NCI-H226 (cell line): ENCODE measurements around the gene BGN.
A peak's percentile ranks its signal among the peaks of the same experiment; 100 is the strongest.

Experiments
- DNase-seq: peaks from one replicate; pipeline ENCODE4 v3.0.0-alpha.2; 2015

BGN gene

GRCh38 chrX:153533091-153533490, 38.3 kb downstream of the BGN start:
- DNase-seq: no peak

GRCh38 chrX:153537080-153537479, 42.3 kb downstream of the BGN start:
- DNase-seq: no peak

GRCh38 chrX:153537526-153538295, 42.9 kb downstream of the BGN start:
- DNase-seq: peak; percentile 17

DNA sequence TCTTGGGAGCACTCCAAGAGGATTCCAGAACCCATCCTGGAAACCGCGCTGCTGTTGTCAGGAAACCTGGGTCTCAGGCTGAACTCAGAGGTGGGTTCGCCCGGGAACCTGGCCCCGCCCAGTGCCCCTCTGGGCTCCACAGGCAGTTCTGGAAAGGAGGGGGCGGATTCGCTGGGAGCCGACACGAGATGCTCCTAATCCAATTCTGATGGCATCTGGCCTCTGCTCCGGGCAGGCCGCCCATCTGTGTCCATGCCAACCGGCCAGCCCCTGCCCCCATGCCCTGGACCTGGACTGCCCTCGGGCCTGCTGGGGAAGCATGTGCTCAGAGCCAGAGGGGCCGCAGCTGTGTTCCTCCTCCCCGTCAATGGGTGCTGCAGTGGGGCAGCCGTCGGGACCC, 43.6 kb downstream of the BGN start:
- peak; percentile 62 for DNase-seq

DNA sequence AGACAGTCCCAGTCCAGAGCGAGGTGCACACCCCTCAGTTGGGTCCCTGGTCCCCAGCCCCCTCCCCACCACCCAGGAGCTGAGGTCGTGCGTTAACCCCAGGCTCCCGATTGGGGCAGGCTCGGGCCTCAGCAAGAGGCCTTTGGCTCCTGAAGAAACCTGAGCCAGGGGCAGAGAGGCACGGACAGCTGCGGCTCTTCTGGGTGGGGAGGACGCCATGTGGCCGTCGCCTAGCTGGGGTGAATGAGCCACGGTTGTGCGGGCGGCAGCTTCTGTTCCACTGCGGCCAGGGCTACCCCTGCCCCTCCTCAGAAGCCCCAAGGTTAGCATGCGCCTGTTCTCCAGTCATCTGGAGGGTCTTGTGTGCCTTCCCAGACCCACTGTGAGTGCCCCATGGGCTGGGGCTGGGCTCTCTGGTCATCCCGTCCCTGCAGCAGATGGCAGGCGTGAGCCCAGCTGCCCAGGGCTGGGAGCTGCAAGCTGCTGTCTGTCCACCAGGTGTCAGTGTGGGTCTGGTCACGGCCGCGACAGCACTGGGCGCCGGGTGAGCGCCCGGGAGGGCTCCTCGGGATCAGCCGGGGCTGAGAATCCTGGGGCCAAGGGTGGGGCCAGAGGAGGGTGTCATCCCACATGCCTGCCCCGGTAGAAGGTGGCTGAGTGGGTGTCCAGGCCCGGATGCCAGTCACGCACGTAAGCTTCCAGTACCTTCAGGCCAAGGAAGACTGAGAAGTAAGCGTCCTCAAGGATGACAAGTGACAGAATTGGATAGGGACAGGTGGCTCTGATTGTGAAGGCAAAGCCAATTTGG, 44.6 kb downstream of the BGN start:
- DNase-seq: peak; percentile 35

DNA sequence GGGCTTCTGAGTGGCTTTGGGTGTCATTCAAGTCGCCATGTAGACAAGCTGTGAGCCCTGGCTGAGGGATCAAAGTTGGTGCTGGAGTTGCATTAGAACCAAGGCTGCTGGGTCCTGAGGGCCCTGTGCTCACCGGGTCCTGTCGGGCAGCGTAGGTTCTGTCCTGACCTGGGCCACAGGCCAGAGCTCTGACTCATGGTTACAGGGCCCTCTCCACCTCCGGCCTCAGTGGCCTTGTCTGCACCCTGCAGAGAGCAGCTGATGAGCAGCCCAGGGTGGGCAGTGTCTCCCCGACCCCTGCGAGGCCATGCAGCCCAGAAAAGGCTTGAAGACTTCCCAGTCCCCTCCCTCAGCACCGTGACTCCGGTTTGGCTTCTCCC, 45.2 kb downstream of the BGN start:
- no peak for DNase-seq

GRCh38 chrX:153544727-153545126, 49.9 kb downstream of the BGN start:
- no peak for DNase-seq

GRCh38 chrX:153546386-153546785, 51.6 kb downstream of the BGN start:
- DNase-seq: no peak

DNA sequence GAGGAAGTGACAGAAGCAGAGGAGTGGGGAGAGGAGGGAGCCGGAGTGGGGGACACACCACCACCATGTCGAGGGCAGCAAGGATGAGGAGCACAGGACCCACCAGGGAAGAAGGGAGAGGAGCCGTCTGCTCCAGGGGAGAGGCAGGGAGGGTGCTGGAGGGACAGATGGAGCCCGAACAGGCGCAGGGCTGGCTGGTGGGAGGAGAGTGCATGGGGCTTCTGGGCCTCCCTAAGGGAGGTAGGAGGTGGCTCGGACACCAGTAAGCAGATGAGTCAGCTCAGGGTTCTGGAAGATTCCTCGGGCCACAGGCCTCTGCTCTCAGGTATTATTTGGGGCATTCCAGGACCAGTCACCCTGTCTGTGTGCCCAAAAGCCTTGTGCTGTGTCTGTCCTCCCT, 52.4 kb downstream of the BGN start:
- no peak for DNase-seq

DNA sequence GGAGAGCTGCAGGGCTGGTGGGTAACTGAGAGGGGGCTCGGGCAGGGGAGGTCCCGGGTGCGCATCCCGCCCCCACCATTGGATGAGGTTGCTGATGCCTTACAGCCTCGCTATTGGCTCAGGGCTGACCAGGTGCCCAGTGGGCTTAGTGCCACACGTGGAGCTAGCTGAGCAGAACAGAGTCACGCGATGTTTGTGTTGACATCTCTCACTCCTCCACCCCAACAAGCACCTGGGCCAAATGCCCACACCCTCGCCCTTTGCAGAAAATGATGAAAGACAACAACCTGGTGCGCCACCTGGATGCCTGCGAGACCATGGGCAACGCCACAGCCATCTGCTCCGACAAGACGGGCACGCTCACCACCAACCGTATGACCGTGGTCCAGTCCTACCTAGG, 54.5 kb downstream of the BGN start:
- no peak for DNase-seq

DNA sequence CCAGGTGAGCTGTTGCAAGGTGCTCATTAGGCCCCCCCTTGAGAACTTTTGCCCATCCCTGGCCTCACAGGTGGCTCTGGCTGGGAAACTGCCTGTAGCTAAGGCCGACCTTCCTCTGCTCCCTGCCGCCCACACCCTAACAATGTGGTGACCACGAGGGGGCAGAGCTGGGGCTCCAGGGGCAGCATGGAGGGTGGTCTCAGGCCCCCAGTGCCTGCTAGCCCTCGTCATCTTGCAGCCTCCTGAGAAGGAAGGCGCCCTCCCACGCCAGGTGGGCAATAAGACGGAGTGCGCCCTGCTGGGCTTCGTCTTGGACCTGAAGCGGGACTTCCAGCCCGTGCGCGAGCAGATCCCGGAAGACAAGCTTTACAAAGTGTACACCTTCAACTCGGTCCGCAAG, 55.0 kb downstream of the BGN start:
- DNase-seq: no peak

DNA sequence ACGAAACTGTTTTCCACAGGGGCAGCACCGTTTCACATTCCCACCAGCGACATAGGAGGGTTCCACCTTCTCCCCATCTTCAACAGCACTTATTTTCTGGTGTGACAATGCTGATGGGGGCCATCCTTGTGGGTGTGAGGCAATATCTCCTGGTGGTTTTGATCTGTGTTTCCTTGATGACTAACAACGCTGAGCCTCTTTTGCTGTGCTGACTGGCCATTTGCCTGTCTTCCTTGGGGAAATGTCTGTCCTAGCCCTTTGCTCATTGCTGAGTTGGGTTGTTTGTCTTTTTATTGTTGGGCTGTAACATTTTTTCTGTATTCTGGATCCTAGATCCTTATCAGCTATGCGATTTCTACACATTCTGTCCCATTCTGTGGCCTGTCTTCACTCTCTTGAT, 56.4 kb downstream of the BGN start:
- DNase-seq: no peak

GRCh38 chrX:153554519-153555167, 59.9 kb downstream of the BGN start:
- peak; percentile 30 for DNase-seq

GRCh38 chrX:153556767-153557166, 62.0 kb downstream of the BGN start:
- DNase-seq: no peak

GRCh38 chrX:153557618-153558355, 63.0 kb downstream of the BGN start:
- no peak for DNase-seq
